ENCODE results near the gene KDM5D. TPM values are rescaled to one million over a fixed set of nuclear protein-coding genes. Genes with fewer than 3 reads are reported as not detected.

The KDM5D gene
- 10 to 100 TPM in 1 of 2 donors, not detected in 1; 31.2 TPM for total RNA-seq
- long read RNA-seq, result 0 reads

- peak in 1 of 2 donors; percentile 90 for ATAC-seq
- intact Hi-C loops (cut with DNase I), result no loop called here
- DNase-seq, result no peak
Observed at GRCh38 chrY:19744381-19745378, at the start of gene KDM5D. KDM5D (minus strand) TSS chrY:19744726; CDS start chrY:19744534, 192 bp downstream.

GRCh38 chrY:19768375-19768774 is 23.8 kb upstream of the KDM5D start:
- DNase-seq (no peak), ATAC-seq (peak in 1 of 2 donors; percentile 95)
- intact Hi-C loops (cut with DNase I), result no loop called here

- ATAC-seq, result no peak
- DNase-seq, result no peak
- intact Hi-C loops (cut with DNase I), result no loop called here
Observed at GRCh38 chrY:19743331-19743730, 1.2 kb downstream of the KDM5D start.

GRCh38 chrY:19742153-19742552 is 2.4 kb downstream of the KDM5D start:
- intact Hi-C loops (cut with DNase I), result no loop called here
- ATAC-seq (no peak), DNase-seq (no peak)

- ATAC-seq, result no peak
- intact Hi-C loops (cut with DNase I), result no loop called here
- no peak for DNase-seq
Observed at GRCh38 chrY:19734425-19734824, 10.1 kb downstream of the KDM5D start.

- DNase-seq (no peak), ATAC-seq (no peak)
- intact Hi-C loops (cut with DNase I), result no loop called here
Observed at GRCh38 chrY:19717950-19718349, 26.6 kb downstream of the KDM5D start.

GRCh38 chrY:19717146-19717545 is 27.4 kb downstream of the KDM5D start:
- DNase-seq, result no peak
- no peak for ATAC-seq
- intact Hi-C loops (cut with DNase I), result no loop called here

- intact Hi-C loops (cut with DNase I), result no loop called here
- no peak for DNase-seq
- no peak for ATAC-seq
Observed at GRCh38 chrY:19715226-19715625, 29.3 kb downstream of the KDM5D start.

- no peak for DNase-seq
- intact Hi-C loops (cut with DNase I), result no loop called here
- no peak for ATAC-seq
Observed at GRCh38 chrY:19713430-19713829, 31.1 kb downstream of the KDM5D start.

GRCh38 chrY:19706273-19706672 is 38.3 kb downstream of the KDM5D start:
- ATAC-seq (no peak), DNase-seq (no peak)
- intact Hi-C loops (cut with DNase I), result no loop called here

- DNase-seq, result no peak
- intact Hi-C loops (cut with DNase I), result no loop called here
- no peak for ATAC-seq
Observed at GRCh38 chrY:19698495-19698894, 46.0 kb downstream of the KDM5D start.

GRCh38 chrY:19680821-19681220 is 63.7 kb downstream of the KDM5D start:
- intact Hi-C loops (cut with DNase I), result no loop called here
- DNase-seq (no peak), ATAC-seq (no peak)

Data from left cardiac atrium (tissue), 4 donors.